Measurements from ENCODE around the gene MRPL55.

The MRPL55 gene

DNA sequence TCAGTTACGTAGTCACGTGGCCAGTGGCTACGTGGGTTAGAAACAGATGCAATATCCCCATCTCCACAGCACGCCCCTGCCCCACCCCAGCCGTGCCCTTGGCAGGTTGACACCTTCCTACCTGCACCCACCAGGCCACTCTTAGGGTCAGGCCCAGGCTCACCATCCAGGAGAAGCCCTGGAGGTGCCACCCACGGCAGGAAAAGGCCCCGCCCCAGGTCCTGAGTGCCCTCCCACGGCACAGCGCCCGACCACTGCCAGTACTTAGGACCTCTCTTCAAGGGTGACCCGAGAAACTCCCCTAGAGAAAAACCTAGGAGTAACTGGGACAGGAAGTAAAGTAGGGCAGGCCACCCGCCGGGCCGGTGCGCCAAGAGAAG lies 7.5 kb downstream of the MRPL55 start:
- no peak for DNase-seq (ENCODE audit: low read depth in 3 of 3)

DNA sequence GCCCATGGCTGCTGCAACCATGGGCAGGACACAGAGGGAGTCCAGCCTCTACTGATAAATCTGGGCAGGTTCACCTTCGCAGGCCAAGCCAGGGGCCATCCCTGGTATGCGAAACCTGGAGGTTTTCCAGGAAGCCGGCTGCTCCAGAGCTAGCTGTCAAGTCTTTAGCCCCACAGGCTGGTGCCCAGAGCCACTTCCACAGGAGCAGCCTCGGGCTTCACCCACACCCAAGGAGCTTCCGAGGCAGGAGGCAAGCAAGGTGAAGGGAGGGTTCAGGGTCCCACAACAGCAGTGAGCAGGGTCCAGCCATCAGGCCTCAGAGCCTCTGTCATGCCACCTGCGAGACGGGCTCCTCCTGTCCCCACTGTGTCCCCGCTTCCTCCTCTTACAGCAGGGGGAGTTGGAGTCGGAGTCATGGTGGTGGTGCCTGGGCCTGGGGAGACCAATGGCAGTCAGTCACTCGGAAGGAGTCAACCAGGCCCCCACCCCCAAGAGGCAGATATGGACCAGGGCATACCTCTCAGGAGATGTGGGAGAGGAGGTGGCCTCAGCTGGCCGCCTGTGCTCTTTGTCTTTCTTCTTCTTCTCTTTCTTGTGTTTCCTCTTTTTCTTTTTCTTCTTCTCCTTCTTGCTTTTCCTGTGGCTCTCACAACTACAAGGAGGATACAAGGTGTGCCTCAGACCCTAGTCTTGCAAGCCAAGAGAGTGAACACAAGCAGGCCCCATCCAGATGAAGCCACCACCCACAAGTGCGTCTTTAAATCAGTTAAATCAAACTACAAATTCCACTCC lies 8.1 kb downstream of the MRPL55 start:
- no peak for DNase-seq (ENCODE audit: low read depth in 3 of 3)

DNA sequence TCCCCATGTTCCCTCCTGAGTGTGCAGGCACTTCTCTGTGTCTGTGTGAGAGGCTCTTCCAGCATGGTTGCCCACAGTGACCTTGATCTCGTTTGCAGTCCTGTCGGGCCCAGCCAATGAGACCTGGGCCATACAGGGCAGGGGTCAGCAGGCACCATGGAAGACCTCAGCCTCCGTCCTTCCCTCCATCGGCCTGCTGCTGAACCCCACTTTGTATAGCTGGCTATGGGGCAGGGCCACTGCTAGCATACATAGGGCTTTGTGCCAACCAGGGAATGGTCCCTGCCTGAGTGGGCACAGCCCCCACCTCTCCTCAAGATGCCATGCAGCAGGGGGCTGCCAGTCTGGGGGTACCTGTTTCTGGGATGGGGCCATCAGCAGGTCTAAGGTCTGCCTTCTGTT lies 9.8 kb downstream of the MRPL55 start:
- no peak for DNase-seq (ENCODE audit: low read depth in 3 of 3)

DNA sequence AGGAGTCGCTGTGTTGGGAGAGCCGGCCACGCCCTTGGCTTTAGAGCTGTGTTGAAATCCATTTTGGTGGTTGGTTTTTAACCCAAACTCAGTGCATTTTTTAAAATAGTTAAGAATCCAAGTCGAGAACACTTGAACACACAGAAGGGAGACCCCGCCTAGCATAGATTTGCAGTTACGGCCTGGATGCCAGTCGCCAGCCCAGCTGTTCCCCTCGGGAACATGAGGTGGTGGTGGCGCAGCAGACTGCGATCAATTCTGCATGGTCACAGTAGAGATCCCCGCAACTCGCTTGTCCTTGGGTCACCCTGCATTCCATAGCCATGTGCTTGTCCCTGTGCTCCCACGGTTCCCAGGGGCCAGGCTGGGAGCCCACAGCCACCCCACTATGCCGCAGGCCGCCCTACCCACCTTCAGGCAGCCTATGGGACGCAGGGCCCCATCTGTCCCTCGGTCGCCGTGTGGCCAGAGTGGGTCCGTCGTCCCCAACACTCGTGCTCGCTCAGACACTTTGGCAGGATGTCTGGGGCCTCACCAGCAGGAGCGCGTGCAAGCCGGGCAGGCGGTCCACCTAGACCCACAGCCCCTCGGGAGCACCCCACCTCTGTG lies 10.7 kb downstream of the MRPL55 start:
- no peak for DNase-seq (ENCODE audit: low read depth in 3 of 3)

DNA sequence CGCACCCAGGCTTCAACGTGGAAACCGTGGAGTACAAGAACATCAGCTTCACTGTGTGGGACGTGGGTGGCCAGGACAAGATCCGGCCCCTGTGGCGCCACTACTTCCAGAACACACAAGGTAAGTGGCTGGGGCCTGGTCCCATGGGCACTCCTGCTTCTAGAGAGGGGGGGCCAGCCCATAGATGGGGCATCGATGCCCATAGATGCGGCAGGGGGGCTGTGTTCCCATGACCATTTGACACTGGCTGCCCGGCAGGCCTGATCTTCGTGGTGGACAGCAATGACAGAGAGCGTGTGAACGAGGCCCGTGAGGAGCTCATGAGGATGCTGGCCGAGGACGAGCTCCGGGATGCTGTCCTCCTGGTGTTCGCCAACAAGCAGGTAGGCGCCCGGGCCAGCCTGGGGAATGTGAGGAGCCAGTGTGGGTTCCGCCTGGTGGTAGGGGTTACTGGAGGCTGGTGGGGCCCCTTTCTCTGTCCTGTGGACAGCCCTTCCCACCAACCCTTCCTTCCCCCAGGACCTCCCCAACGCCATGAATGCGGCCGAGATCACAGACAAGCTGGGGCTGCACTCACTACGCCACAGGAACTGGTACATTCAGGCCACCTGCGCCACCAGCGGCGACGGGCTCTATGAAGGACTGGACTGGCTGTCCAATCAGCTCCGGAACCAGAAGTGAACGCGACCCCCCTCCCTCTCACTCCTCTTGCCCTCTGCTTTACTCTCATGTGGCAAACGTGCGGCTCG lies 11.6 kb downstream of the MRPL55 start:
- DNase-seq (ENCODE audit: low read depth in 3 of 3): no peak

DNA sequence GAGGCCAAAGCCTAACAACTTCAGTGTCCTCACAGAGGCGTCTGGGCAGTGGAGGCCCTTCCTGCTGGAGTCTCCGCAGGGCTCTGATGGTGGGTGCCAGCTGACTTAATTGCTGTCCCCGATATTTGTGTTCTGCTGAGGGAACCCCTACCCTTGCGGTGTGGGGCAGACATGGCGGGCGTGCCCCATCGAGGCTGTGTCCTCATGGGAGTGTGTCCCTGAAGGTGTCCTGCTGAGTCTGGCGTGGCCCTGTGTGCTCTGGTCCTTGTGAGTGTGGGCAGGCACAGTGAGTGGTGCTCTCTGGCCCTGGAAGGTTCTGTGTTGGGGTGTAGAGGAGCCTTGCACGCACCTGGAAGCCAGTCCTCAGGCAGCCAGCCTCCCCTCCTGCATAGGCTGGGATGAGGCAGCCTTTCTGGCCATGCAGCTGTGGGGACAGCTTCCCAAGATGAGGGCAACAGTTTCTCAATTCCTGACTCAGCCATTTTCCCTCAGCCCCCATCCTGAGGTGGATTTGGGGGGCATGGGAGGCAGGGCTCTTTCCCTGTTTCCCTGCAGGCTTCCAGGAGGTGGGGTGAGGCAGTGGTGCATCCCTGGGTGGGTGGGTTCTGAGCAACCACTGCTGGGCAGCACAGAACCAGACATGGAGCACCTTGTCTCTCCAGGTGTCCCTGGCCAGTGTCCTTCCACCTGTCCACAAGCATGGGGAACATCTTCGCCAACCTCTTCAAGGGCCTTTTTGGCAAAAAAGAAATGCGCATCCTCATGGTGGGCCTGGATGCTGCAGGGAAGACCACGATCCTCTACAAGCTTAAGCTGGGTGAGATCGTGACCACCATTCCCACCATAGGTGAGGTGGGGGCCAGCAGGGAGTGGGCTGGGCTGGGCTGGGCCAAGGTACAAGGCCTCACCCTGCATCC lies 12.4 kb downstream of the MRPL55 start:
- DNase-seq (ENCODE audit: low read depth in 3 of 3): no peak

DNA sequence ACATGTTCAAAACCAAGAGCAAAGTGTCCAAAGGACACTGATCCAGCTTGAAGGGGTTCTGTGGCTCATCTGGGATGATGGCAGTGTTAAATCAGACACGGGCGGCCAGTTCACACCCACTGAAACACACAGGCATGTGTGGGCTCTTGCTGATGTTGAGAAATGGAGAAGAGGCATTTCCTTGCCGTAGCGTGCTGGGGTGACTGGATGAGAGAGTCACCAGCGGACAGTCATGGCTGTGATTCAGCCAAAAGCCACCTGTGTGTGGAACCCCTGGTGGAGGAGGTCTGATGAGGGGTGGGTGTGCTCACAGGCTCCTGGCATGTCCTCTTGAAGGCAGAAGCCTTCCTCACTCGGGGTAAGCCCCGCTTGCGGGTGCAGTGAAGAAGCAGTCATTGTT lies 13.2 kb downstream of the MRPL55 start:
- DNase-seq (ENCODE audit: low read depth in 3 of 3): no peak

DNA sequence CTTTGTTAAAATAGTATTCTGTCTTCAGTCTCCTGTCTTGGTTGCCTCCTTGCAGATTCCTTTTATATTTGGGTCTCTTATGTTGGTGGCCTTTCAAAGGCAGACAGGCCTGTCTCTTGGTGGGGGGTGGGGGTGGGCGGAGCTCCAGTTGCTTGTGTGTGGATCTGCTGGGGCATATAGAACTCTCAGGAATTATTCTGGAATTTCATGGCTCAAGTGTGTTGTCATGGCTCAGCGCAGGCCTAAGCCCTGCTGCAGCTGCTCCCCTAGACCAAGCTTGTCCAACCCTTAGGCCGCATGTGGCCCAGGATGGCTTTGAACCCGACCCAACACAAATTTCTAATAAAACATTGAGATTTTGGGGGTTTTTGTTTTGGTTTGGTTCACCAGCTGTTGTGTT lies 13.9 kb downstream of the MRPL55 start:
- no peak for DNase-seq (ENCODE audit: low read depth in 3 of 3)

DNA sequence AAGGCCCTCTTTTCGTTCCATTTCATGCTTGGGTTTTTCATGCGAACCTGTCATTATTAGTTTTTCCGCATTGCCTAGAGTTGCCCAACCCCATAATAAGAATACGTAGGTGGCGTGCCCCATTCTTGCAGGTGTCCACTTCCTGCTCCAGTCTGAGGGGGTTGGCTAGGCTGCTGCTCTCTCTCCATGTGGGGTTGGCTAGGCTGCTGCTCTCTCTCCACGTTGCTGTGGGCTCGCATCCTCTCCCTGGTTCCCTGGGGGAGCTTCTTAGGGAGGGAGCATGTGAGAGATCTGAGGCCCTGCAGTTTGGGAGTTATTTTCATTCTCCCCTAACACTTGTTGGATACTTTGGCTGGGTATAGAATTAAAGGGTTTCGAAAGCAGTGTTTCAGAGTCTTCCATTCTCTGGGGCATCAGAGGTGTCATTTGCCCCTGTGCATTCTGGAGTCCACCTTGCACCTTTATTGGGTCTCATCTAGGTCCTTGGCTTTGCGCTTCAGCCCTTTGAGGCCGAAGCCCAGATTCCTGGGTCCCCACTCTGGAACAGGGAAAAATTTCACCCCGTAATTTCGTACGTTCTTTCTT lies 14.6 kb downstream of the MRPL55 start:
- no peak for DNase-seq (ENCODE audit: low read depth in 3 of 3)

DNA sequence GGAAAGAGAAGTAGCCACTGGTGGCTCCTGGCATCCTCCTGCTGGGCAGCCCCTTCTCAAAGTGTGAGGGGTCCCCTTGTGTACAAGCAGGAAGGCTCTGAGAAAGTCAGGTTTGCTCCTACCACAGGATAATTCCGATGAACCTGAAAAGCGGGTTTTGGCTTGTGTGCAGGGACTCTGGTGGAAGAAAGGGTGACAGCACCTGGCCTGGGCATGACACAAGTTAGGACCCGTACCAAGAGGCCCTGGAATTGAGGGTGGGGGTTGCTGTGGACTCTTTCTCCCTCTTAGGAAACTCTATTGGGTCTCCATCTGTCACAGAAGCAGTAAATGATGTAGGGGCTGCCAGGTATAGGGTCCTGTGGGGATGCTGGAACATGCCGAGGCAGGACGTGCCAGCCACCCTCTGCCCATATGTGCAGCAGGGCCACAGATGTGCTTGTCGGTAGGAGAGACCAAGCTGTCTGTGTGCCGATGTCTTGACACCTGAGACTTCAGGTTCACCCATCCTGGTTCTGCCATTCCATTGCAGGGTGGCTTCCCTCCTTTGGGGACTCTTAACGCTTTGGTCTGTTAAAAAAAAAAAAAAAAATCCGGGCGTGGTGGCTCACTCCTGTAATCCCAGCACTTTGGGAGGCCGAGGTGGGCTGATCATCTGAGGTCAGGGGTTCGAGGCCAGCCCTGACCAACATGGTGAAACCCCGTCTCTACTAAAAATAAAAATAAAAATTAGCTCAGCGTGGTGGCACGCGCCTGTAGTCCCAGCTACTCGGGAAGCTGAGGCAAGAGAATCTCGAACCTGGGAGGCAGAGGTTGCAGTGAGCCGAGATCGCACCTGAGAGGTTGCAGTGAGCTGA lies 15.8 kb downstream of the MRPL55 start:
- DNase-seq (ENCODE audit: low read depth in 3 of 3): no peak

DNA sequence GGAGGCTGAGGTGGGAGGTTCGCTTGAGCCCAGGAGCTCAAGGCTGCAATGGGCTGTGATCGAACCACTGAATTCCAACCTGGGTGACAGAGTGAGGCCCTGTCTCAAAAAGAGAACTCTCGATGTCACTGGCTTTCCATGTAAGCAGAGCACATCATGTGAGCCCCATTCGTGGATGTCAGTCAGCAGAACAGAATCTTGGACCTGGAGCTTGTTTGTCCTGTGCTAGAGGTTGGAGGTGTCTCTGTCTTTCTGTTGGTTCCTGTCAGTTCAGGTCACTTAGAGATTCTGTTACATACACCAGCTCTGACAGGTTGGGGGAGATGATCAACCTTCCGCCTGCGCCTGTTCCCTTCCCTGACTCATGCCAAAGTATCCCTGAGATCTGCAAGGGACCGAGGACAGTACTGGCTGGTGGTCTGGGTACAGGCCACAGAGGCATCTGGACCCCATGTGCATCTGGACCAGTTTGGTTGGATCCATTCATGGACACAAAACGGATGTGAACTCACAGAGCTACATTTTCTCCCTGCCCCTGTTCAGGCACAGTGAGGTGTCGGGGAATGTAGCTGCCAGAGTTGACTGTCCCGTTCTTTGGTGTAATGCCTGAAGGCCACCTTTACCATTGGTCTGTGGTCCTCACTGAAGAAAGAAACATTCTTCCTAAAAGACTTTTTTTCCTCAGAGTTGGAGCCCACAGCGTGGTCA lies 16.6 kb downstream of the MRPL55 start:
- DNase-seq (ENCODE audit: low read depth in 3 of 3): no peak

DNA sequence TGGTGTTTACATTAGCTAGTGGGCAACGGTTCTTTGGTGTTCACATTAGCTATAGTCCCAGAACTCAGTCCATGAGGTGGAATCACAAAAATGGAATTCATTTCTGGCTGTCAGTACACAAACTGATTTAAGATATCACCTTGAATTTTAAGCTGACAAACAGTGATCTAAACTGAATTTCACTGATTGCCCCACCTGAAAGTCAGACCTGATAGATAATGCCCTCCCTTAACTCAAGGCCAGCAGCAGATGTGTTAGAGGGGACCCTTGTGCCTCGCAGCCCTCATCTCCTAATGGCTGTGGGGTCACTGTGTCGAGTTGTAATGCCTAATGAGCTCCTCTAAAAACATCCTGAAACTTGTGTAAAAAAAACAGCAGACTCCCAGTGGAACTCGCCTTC lies 18.0 kb downstream of the MRPL55 start:
- DNase-seq (ENCODE audit: low read depth in 3 of 3): no peak

DNA sequence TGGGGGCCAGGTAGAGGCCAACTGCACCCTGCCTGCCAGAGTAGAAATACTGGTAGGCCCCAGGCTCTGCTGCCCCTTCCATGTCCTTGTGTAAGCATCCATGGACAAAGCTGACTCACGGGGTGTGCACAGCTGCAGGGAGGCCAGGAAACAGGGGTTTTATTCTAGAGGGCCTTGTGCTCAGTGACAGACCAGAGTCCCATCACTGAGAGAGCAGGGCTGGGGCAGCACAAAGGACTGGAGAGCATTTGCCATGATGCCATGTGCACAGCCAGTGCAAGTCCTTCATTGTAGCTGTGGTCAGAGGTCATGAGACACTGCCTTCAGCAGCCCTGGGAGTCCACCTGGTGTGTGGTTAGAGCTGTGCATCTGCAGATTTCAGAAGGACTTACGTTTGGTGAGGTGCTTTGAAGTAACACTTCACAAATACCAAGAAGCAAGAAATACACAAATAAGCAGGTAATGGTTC lies 18.5 kb downstream of the MRPL55 start:
- DNase-seq (ENCODE audit: low read depth in 3 of 3): no peak

DNA sequence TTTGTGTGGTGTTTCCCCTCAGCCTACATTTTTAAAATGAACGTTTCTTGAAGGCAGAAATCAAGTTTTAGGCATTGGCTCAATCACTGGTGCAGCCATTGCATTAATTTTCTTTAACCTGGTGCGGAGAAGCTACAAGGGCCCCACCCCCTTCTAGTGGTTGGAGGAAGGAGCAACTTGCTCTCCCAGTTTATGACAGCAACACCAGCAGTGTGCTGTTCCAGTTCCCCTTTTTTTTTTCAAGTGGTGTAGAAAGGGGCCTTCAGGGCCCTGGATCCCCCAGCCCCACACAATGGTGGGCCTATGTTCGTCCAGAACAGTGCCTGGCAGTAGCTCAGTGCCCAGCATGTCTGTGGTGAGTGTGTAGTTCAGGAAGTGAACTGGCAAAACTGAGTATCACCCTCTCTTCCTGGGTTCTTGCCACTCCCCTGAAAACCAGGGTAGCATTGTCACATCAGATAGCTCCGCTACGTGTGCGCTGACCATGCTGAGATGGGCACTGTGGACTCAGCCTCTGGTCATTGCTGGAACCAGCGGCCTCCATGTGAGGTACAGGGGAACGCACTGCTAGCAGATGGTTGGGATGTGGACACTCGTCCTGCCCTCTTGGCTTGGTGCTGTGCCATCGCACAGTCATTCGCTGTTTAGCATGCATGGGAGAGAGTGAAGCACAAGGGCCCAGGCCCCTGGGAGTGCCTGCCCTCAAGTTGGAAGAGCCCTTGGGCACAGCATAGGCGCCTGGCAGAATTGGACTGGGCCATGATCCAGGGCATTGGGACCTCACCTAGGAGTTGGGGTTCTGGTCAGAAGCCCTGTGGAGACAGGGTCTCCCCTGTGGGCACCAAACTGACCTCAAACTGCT lies 19.3 kb downstream of the MRPL55 start:
- DNase-seq (ENCODE audit: low read depth in 3 of 3): no peak

DNA sequence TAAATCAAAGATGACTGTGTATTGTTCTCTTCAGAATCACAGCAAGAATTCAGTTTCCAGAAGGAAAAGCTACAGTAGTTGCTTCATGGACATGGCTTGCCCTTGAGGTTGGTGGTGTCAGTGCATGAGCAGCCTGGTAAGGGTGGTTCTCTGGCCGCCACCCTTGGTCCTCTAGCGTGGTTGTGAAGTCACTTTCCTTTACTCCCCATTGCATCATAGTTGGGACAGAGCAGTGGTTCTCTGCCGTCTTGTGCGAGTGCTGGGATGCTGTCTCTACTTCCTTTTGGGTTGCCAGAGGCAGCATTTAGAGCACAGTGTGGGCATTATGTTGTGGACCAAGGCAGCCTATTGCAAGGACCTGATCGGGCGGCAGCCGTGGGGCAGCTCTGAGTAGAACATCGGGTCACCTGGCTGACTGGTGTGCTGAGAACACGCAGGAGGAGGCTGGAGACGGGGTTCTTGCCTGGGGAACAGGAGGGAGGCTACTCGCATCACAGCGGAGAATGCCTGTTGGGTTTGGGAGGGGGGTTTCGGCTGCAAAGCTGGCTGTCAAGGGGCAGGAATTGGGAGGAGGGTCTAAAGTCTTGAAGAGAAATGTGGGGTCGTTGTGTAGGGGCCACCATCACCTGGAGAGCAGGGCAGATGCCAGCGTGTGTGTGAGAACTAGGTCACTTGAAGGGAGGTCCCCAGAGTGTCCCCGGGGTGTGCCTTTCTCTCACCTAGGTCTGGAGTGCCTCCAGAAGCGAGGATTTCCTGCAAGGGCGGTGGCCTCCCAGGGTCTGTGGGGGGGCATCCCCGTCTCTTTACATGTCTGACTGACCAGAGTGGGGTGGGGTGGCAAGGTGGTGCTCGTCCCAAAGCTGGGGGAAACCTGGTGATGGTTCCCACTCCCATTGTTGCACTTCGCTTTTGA lies 20.3 kb downstream of the MRPL55 start:
- no peak for DNase-seq (ENCODE audit: low read depth in 3 of 3)

DNA sequence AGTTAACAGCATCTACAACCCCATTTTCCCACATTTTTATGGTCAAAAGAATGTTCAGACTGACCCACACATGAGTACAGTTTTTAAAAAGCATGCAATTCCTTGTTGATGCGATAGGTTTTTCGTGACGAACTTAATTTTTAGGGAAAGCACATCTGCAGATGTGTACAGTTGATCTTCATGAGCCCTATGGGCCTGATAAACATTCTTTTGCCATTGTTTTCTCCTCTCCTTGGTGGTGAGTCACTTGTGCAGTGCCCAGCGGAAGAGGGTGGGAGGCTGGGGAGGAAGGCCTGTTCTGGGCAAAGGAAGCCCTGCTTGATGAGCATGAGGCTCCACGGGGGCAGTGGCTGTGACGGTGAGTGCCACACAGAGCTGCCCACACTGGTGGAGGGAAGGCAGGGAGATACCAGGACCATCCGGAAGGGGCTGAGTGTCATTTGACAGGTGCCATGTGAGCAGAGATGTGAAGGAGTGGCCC lies 21.3 kb downstream of the MRPL55 start:
- DNase-seq (ENCODE audit: low read depth in 3 of 3): no peak

DNA sequence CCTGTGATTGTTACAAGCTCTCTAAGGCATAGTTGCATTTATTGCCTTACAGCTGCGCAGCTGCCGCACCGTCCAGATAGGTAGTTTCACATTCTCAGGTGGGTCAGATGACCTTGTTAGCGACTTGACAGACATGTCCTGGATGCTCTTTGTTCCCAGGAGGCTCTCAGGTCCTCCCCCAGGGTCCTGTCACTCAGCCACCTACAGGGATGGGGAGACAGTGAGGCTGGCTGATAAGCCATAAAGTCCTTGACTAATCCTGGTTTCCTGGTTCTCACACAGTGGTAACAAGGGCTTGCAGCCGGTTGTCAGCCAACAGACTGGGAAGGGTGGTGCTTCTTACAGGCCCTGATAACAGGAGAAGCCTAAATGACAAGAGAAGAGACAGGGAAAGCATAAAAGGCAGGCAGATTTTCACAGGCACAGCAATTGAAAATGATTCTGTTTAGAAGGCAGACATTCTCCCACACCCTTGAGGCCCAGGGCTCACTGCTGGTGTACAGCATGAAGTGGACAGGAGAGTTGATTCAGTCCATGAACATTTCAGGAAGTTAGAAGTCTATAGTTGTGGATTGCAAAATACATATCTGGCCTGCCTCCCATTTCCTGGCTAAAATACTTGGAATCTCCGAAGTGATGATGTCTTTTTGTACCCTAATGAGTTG lies 23.7 kb downstream of the MRPL55 start:
- no peak for DNase-seq (ENCODE audit: low read depth in 3 of 3)
